OCI-LY1 (cell line): ENCODE data around the gene USP34.

Experiments used
- CTCF ChIP-seq: fragments of 200-600 bp; sonication (generic), shearing (Covaris generic); IDR thresholded peaks from 2 replicates; pipeline ENCODE4 v1.5.1; 2017; ENCODE audit warnings: mild to moderate bottlenecking, antibody characterized with exemption, low read length, moderate library complexity, mixed read lengths
- EZH2 ChIP-seq: fragments of 200-600 bp; sonication (generic), shearing (Covaris generic); IDR thresholded peaks from 2 replicates; pipeline ENCODE4 v1.8.0; 2017; ENCODE audit warnings: borderline replicate concordance, mixed run types, mild to moderate bottlenecking, antibody characterized with exemption, low read length, moderate library complexity, mixed read lengths

- TF ChIP-seq CTCF (no peak), EZH2 (no peak)
These were observed 127.7 kb downstream of the USP34 start for GRCh38 chr2:61343141-61343540.
